ENCODE results near the gene PROZ. TPM values are rescaled to one million over a fixed set of nuclear protein-coding genes. Genes with fewer than 3 reads are reported as not detected.
A peak's percentile ranks its signal among the peaks of the same experiment; 100 is the strongest.
"Not testable (repeated sequence)": the region's sequence is repeated elsewhere in the genome, so short reads cannot be mapped to it uniquely, and the experiment has no call there.

The PROZ gene
- total RNA-seq, result not detected
- total RNA-seq, result 0 to 0.23 reads per million in 2 donors

- Mint-ChIP-seq H3K4me1 (peaks cover 21% of the 10 kb centered on the region), H3K27ac (peak within 1 kb of the TSS; percentile 80), H3K27me3 (no peaks in the 10 kb centered on the region), H3K36me3 (ENCODE audit: low read depth) (no peaks in the 10 kb centered on the region), H3K4me3 (no peak within 1 kb of the TSS)
- no peak for ATAC-seq
- no peak for DNase-seq
- no peaks in the 10 kb centered on the region for H3K9me3 ChIP-seq (ENCODE audit: control insufficient read depth, low read length, poor library complexity, severe bottlenecking)
Observed at GRCh38 chr13:113157929-113158747, at the start of gene PROZ. Gene PROZ, plus strand, starts transcription at chr13:113158648. Its CDS starts 13 bp downstream, at chr13:113158661.

DNA sequence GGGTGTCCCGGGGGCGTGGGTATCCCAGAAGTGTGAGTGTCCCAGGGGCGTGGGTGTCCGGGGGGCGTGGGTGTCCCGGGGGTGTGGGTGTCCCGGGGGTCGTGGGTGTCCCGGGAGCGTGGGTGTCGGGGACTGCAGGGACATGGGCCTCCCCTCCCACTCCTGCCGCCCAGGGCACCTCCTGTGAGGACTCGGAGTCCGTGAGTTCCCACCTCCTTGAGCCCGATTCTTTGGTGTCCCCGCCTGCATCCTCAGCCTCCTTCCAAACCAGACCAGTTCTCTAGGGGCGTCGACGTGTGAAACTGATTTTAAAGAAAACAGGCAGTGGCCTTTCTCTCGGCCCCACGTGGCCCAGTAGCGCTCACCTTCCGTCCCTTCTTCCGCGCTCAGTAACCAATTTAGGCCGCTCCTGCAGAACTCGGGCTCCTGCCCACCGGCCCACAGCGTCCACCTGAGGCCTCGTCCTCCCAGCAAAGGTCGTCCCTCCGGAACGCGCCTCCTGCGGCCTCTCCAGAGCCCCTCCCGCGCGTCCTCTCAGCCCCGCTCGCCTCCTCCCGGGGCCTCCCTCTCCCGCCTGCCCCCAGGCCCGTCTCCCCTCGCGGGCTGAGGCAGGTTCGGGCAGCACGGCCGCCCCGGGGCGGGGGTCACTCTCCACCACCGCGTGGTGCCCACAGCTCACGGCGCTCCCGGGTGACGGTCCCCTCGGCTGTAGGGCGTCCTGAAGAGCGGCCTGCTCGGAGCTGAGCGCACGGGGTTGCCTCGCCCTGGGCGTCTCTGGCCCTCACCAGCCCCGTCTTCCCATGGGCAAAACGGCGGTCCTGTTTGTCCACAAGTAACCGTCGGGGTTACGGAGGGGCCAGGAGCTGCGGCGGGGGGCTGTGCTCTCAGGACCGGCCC lies 49.0 kb upstream of the PROZ start:
- Mint-ChIP-seq H3K27ac (no peak overlapping the region), H3K27me3 (no peaks in the 10 kb centered on the region)

DNA sequence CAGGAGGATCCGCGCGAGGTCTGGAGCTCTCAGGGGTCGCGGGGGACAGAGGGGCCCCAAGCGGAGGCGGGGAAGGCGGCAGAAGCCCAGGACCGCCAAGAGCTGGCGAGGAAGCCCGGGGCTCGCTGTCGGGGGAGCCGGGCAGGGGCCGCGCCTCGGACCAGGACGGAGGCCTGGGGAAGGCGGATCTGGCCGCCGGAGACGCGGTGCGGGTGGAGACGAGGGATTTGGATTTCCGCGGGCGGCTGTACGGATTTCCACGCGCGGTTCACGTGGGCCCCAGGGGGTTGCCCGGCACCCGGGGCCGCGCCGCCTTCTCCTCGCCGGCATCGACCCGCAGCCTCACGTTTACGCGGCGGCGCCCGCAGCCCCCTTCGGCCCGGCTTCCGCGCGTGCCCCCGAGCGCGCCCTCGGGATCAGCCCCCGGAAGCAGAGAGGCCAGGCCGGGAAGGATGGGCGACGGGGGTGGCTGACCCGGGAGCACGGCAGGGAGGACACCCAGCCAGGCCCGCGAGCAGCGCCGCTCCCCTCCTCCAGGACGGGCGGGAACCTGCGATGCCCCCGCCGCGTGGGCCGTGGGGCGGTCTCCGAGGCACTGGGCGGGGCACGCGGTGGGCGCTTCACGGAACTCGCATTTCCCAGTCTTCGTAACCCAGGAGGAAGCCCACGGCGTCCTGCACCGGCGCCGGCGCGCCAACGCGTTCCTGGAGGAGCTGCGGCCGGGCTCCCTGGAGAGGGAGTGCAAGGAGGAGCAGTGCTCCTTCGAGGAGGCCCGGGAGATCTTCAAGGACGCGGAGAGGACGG lies 48.2 kb upstream of the PROZ start:
- peak; percentile 62 for ATAC-seq
- peak overlapping the region; percentile 79 for H3K4me3 Mint-ChIP-seq
- no peaks in the 10 kb centered on the region for H3K27me3 Mint-ChIP-seq
- H3K9me3 ChIP-seq (ENCODE audit: control insufficient read depth, low read length, poor library complexity, severe bottlenecking), result no peaks in the 10 kb centered on the region
- H3K4me1 Mint-ChIP-seq, result no peaks in the 10 kb centered on the region
- peak in 2 of 3 donors; percentile 8 to 10 for DNase-seq
- no peaks in the 10 kb centered on the region for H3K36me3 Mint-ChIP-seq (ENCODE audit: low read depth)
- H3K27ac Mint-ChIP-seq, result no peak overlapping the region

More for the DNA sequence above, 49.0 kb upstream of the PROZ start:
- no peak for ATAC-seq
- peak in 2 of 3 donors; percentile 6 to 10 for DNase-seq
- H3K4me1 Mint-ChIP-seq, result no peaks in the 10 kb centered on the region
- H3K9me3 ChIP-seq (ENCODE audit: control insufficient read depth, low read length, poor library complexity, severe bottlenecking), result no peaks in the 10 kb centered on the region
- H3K4me3 Mint-ChIP-seq, result peak overlapping the region; percentile 79
- no peaks in the 10 kb centered on the region for H3K36me3 Mint-ChIP-seq (ENCODE audit: low read depth)

- H3K27ac Mint-ChIP-seq, result no peak overlapping the region
- no peaks in the 10 kb centered on the region for H3K27me3 Mint-ChIP-seq
- H3K9me3 ChIP-seq (ENCODE audit: control insufficient read depth, low read length, poor library complexity, severe bottlenecking), result no peaks in the 10 kb centered on the region
- no peaks in the 10 kb centered on the region for H3K4me1 Mint-ChIP-seq
- ATAC-seq, result peak; percentile 33
- DNase-seq, result peak in 2 of 3 donors; percentile 1 to 11
- H3K36me3 Mint-ChIP-seq (ENCODE audit: low read depth), result no peaks in the 10 kb centered on the region
- H3K4me3 Mint-ChIP-seq, result peak overlapping the region; percentile 75
Observed at GRCh38 chr13:113110852-113111315, 47.6 kb upstream of the PROZ start.

GRCh38 chr13:113111821-113112220 lies 46.6 kb upstream of the PROZ start:
- not testable (repeated sequence) for H3K36me3 Mint-ChIP-seq (ENCODE audit: low read depth); H3K9me3 ChIP-seq (ENCODE audit: control insufficient read depth, low read length, poor library complexity, severe bottlenecking); H3K4me3 Mint-ChIP-seq; H3K4me1 Mint-ChIP-seq; H3K27me3 Mint-ChIP-seq; H3K27ac Mint-ChIP-seq; ATAC-seq
- DNase-seq, result peak in 2 of 3 donors; percentile 1 to 4

DNA sequence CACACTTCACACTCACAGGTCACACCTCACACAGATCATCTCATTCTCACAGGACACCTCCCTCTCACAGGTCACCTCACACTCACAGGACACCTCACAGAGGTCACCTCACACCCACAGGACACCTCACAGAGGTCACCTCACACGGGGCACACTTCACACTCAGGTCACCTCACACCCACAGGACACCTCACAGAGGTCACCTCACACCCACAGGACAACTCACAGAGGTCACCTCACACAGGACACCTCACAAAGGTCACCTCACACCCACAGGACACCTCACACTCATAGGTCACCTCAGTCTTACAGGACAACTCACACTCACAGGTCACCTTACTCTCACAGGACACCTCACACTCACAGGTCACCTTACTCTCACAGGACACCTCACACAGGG lies 46.0 kb upstream of the PROZ start:
- not testable (repeated sequence) for H3K4me1 Mint-ChIP-seq; ATAC-seq; H3K27me3 Mint-ChIP-seq; H3K4me3 Mint-ChIP-seq; H3K9me3 ChIP-seq (ENCODE audit: control insufficient read depth, low read length, poor library complexity, severe bottlenecking); DNase-seq; H3K36me3 Mint-ChIP-seq (ENCODE audit: low read depth); H3K27ac Mint-ChIP-seq

DNA sequence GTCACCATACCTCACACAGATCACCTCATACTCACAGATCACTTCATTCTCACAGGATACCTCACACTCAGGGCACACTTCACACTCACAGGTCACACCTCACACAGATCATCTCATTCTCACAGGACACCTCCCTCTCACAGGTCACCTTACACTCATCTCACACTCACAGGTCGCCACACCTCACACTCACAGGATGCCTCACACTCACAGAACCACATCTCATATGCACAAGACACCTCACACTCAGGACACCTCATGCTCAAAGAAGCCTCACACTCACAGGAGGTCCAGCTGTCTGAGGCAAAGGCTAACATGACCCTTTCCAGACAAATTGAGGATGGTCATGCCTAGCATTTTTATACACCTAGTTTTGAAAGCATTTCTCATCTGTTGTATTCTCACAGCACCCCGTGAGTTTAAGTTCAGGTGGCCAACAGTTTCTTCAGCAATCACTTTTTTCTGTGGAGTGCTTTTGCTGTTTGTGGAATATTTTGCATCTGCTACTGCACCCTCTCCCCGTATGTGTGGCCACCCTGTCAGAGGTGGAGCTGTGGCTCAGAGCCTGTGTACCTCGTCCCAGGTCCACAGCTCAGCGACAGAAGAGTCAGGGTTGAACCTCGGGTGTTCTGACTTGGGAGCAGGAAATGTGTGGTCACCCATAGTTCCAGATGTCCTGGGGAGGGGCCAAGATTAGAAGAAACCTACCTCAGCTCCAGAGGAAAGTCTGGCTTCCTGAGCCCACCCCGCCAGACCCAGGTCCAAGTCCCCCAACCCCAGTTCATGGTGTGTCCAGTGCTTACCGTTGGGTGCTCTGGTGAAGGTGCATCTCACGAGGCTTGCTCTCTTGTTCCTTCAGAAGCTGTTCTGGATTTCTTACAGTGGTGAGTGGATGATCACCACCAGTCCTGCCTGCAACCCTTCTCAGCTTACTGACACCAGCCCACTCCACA lies 45.3 kb upstream of the PROZ start:
- peak; percentile 37 for ATAC-seq
- H3K9me3 ChIP-seq (ENCODE audit: control insufficient read depth, low read length, poor library complexity, severe bottlenecking), result no peaks in the 10 kb centered on the region
- H3K36me3 Mint-ChIP-seq (ENCODE audit: low read depth), result no peaks in the 10 kb centered on the region
- no peaks in the 10 kb centered on the region for H3K4me1 Mint-ChIP-seq
- no peak overlapping the region for H3K4me3 Mint-ChIP-seq
- H3K27ac Mint-ChIP-seq, result no peak overlapping the region
- H3K27me3 Mint-ChIP-seq, result peaks cover 5% of the 10 kb centered on the region
- DNase-seq, result no peak

DNA sequence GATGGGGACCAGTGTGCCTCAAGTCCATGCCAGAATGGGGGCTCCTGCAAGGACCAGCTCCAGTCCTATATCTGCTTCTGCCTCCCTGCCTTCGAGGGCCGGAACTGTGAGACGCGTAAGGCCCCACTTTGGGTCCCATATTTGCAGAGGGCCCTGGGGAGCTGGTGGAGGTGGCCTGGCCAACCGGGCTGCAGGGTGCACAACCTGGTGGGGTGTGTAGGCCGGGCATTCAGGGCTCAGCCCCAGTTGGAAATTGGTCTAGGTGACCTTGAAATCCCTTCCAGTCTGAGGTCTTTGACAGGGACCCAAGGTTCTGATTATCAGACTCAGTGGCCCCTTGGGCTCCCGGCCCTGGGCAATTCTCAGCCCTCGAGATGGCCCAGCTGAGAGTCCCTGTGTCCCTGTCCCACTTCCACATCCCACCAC lies 44.6 kb upstream of the PROZ start:
- Mint-ChIP-seq H3K4me3 (no peak overlapping the region), H3K36me3 (ENCODE audit: low read depth) (no peaks in the 10 kb centered on the region), H3K27me3 (peaks cover 5% of the 10 kb centered on the region), H3K27ac (no peak overlapping the region), H3K4me1 (no peaks in the 10 kb centered on the region)
- ATAC-seq, result no peak
- no peak for DNase-seq
- H3K9me3 ChIP-seq (ENCODE audit: control insufficient read depth, low read length, poor library complexity, severe bottlenecking), result no peaks in the 10 kb centered on the region

GRCh38 chr13:113114511-113115362 lies 43.7 kb upstream of the PROZ start:
- no peak for DNase-seq
- no peaks in the 10 kb centered on the region for H3K9me3 ChIP-seq (ENCODE audit: control insufficient read depth, low read length, poor library complexity, severe bottlenecking)
- Mint-ChIP-seq H3K27me3 (peaks cover 7% of the 10 kb centered on the region), H3K4me1 (no peaks in the 10 kb centered on the region), H3K36me3 (ENCODE audit: low read depth) (no peaks in the 10 kb centered on the region), H3K27ac (no peak overlapping the region), H3K4me3 (no peak overlapping the region)
- ATAC-seq, result no peak

DNA sequence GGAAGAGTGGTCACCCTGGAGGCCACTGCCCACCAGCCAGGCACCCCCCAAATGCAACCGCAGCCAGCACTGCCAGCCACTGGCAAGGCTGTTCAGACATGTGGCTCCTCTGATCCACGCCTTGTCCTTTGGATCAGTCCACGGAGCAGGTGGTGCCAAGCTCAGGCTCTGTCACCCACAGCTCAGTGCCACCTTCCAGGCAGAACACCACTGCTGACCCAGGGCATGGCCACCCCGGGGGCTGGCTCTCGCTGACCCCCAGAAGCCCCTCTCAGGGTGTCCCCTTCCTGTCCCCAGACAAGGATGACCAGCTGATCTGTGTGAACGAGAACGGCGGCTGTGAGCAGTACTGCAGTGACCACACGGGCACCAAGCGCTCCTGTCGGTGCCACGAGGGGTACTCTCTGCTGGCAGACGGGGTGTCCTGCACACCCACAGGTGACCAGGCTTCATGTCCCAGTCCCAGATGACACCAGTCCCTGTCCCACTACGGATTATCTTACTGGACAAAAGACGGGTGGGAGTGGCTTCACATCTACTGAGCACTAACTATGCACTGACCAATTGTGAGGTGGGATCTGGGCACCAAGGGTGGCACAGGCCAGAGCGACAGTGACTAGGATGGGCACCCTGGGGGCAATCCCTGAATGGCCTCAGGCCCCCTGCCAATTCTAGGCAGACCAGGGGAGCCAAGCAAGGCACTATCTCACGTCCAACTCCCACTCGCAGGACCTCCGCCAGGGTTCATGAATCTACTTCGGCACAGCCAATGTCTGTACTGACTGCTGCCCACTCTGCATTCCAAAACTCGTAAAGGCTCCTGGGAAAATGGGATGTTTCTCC lies 42.9 kb upstream of the PROZ start:
- ATAC-seq, result no peak
- H3K4me1 Mint-ChIP-seq, result no peaks in the 10 kb centered on the region
- peaks cover 12% of the 10 kb centered on the region for H3K27me3 Mint-ChIP-seq
- H3K4me3 Mint-ChIP-seq, result no peak overlapping the region
- no peaks in the 10 kb centered on the region for H3K36me3 Mint-ChIP-seq (ENCODE audit: low read depth)
- DNase-seq, result no peak
- H3K9me3 ChIP-seq (ENCODE audit: control insufficient read depth, low read length, poor library complexity, severe bottlenecking), result no peaks in the 10 kb centered on the region
- H3K27ac Mint-ChIP-seq, result no peak overlapping the region

Measured in T-helper 17 cell (primary cell).